K562 (cell line): ENCODE measurements around the gene EGR1. TPM values are rescaled to one million over a fixed set of nuclear protein-coding genes. Genes with fewer than 3 reads are reported as not detected.

Experiments used
- ATAC-seq: fragments of 200-7000 bp; cut with Tn5 transposase; 3 replicates; pipeline ENCODE4 v1.9.1; 2020; ENCODE audit warnings: moderate library complexity
- BruUV-seq: library from RNA; stranded (reverse); fragments of 400-500 nt; replicated peaks from 2 replicates; lab custom pipeline; 2021; lab: Mats Ljungman, UMichigan
- CTCF ChIA-PET: fragments of 300-600 bp; formaldehyde crosslinking; extraction: SDS; loops from one replicate; lab custom pipeline; 2021; ENCODE audit warnings: low intra/inter-chr PET ratio; lab: Yijun Ruan, JAX
- POLR2A ChIA-PET: fragments of 300-600, 350-650 bp; sonication (Branson Sonifier 250); formaldehyde crosslinking; extraction: SDS; loops from one replicate; lab custom pipeline; 2021; ENCODE audit warnings: antibody characterized with exemption, inconsistent platforms; lab: Yijun Ruan, JAX
- DNase-seq, 4 experiments: peaks; one replicate each; pipeline versions ENCODE4 v3.0.0 to v3.0.0-alpha.2; 2011 to 2018; ENCODE audit warnings: low spot score in 3 of 4, mixed read lengths in 3 of 4; ENCODE audit errors: extremely low read depth in 1 of 4
- FAIRE-seq: peaks from 2 replicates; lab custom pipeline; 2011; peaks lifted over from hg19 to GRCh38; lab: Jason Lieb, UNC
- H2AFZ ChIP-seq: 2 replicates; pipeline ENCODE4 v1.6.0; 2011; ENCODE audit warnings: low read depth, low read length, control low read depth, inconsistent platforms
- H3K27ac ChIP-seq: fragments of 200-600 bp; 3 replicates; pipeline ENCODE4 v1.8.0; 2011; ENCODE audit warnings: low read depth, mild to moderate bottlenecking, control low read depth, inconsistent platforms, low read length, moderate library complexity, mixed read lengths; ENCODE audit errors: extremely low read depth
- H3K27me3 ChIP-seq, 2 experiments: fragments of 300-600 bp in 1 of 2; 2 replicates in 1 of 2; 3 replicates in 1 of 2; pipeline versions ENCODE4 v1.6.0 to v1.8.0; 2011; ENCODE audit warnings: inconsistent platforms in 2 of 2, low read length in 2 of 2, mild to moderate bottlenecking in 1 of 2, mixed read lengths in 1 of 2, moderate library complexity in 1 of 2; ENCODE audit not compliant: control insufficient read depth in 2 of 2, insufficient read depth in 2 of 2
- H3K36me3 ChIP-seq: fragments of 300-600 bp; 3 replicates; pipeline ENCODE4 v1.8.0; 2011; ENCODE audit warnings: mild to moderate bottlenecking, low read length, inconsistent platforms; ENCODE audit not compliant: control insufficient read depth, insufficient read depth
- H3K4me1 ChIP-seq, 2 experiments: fragments of 200-600 bp in 1 of 2; replicated peaks in 1 of 2; 2 replicates in 1 of 2; 3 replicates in 1 of 2; pipeline versions ENCODE4 v1.5.1 to v1.8.0; 2011; ENCODE audit warnings: inconsistent platforms in 2 of 2, low read length in 2 of 2, mild to moderate bottlenecking in 1 of 2, mixed read lengths in 1 of 2, moderate library complexity in 1 of 2; ENCODE audit not compliant: control insufficient read depth in 2 of 2, insufficient read depth in 2 of 2
- H3K4me2 ChIP-seq: 2 replicates; pipeline ENCODE4 v1.6.1; 2011; ENCODE audit warnings: low read length, control low read depth, inconsistent platforms, mixed read lengths; ENCODE audit not compliant: insufficient read depth
- H3K4me3 ChIP-seq: fragments of 200-600 bp; sonication (generic), shearing (Covaris generic); 2 replicates; pipeline ENCODE4 v1.5.1; 2016; ENCODE audit warnings: control low read depth, inconsistent platforms
- H3K79me2 ChIP-seq: fragments of 200-600 bp; 3 replicates; pipeline ENCODE4 v1.8.0; 2011; ENCODE audit warnings: low read length, inconsistent platforms; ENCODE audit not compliant: control insufficient read depth, insufficient read depth
- H3K9ac ChIP-seq, 2 experiments: 2 replicates each; pipeline versions ENCODE4 v1.6.0 to v1.6.1; 2011; ENCODE audit warnings: low read depth in 2 of 2, low read length in 2 of 2, control low read depth in 1 of 2, inconsistent platforms in 1 of 2, mild to moderate bottlenecking in 1 of 2, mixed read lengths in 1 of 2; ENCODE audit not compliant: insufficient read depth in 1 of 2
- H3K9me1 ChIP-seq: one replicate; pipeline ENCODE4 v1.6.0; 2011; ENCODE audit warnings: inconsistent platforms, mild to moderate bottlenecking, low read length, moderate library complexity; ENCODE audit not compliant: control insufficient read depth, insufficient read depth
- H3K9me3 ChIP-seq: replicated peaks from 2 replicates; pipeline ENCODE4 v1.5.1; 2011; ENCODE audit warnings: low read depth, low read length, inconsistent platforms; ENCODE audit not compliant: control insufficient read depth, insufficient read depth
- H4K20me1 ChIP-seq: replicated peaks from 2 replicates; pipeline ENCODE4 v1.6.1; 2011; ENCODE audit warnings: low read length, inconsistent platforms, mixed read lengths; ENCODE audit not compliant: control insufficient read depth, insufficient read depth
- ARID2 ChIP-seq: fragments of 450-650 bp; IDR thresholded peaks from 2 replicates; pipeline ENCODE4 v1.6.1; 2017; ENCODE audit warnings: antibody characterized with exemption, mild to moderate bottlenecking
- BCOR ChIP-seq: fragments of 450-650 bp; IDR thresholded peaks from 2 replicates; pipeline ENCODE4 v1.6.1; 2016
- BMI1 ChIP-seq: fragments of 150-350 bp; IDR thresholded peaks from 2 replicates; pipeline ENCODE4 v1.6.1; 2014; ENCODE audit warnings: low read length
- FIP1L1 ChIP-seq: fragments of 200-400 bp; formaldehyde crosslinking; IDR thresholded peaks from 2 replicates; pipeline ENCODE4 v1.6.1; 2018; ENCODE audit warnings: mild to moderate bottlenecking, low read depth, low read length; ENCODE audit not compliant: poor library complexity, severe bottlenecking
- GTF2A2 ChIP-seq: IDR thresholded peaks from 2 replicates; pipeline ENCODE4 v1.6.1; 2016; ENCODE audit warnings: mild to moderate bottlenecking, missing genetic modification characterization, missing compliant biosample characterization
- HNRNPL ChIP-seq: fragments of 200-400 bp; formaldehyde crosslinking; IDR thresholded peaks from 2 replicates; pipeline ENCODE4 v1.6.1; 2017; ENCODE audit warnings: low read depth, mild to moderate bottlenecking, low read length
- JUND ChIP-seq, 2 experiments: IDR thresholded peaks; 2 replicates in 1 of 2; 3 replicates in 1 of 2; pipeline ENCODE4 v1.6.1; 2011; ENCODE audit warnings: borderline replicate concordance in 2 of 2, low read depth in 2 of 2, low read length in 2 of 2, improper control_type of control experiment in 1 of 2, missing biosample characterization in 1 of 2, missing genetic modification characterization in 1 of 2, missing genetic modification reagents in 1 of 2
- KLF1 ChIP-seq: fragments of 450-650 bp; IDR thresholded peaks from 2 replicates; pipeline ENCODE4 v1.6.1; 2016; ENCODE audit warnings: missing genetic modification characterization, missing compliant biosample characterization
- MEIS2 ChIP-seq: fragments of 450-650 bp; IDR thresholded peaks from 2 replicates; pipeline ENCODE4 v1.6.1; 2014; ENCODE audit warnings: mild to moderate bottlenecking; ENCODE audit not compliant: partially characterized antibody
- POLR2B ChIP-seq: fragments of 450-650 bp; IDR thresholded peaks from 2 replicates; pipeline ENCODE4 v1.6.1; 2018; ENCODE audit warnings: low read depth; ENCODE audit not compliant: partially characterized antibody
- TCF3 ChIP-seq: sonication (generic); formaldehyde crosslinking; IDR thresholded peaks from 2 replicates; pipeline ENCODE4 v1.4.0; 2020; ENCODE audit warnings: mild to moderate bottlenecking, missing genetic modification reagents
- TFAM ChIP-seq: fragments of 250-450 bp; sonication (Bioruptor Pico); conservative IDR thresholded peaks from 2 replicates; pipeline ENCODE4 v1.5.0; 2021; ENCODE audit warnings: mild to moderate bottlenecking, moderate library complexity
- XRCC4 ChIP-seq: IDR thresholded peaks from one replicate; pipeline ENCODE4 v1.6.1; 2011; ENCODE audit not compliant: insufficient read depth, insufficient read length; ENCODE audit errors: extremely low read depth
- ZBTB26 ChIP-seq: fragments of 450-650 bp; formaldehyde crosslinking; IDR thresholded peaks from 2 replicates; pipeline ENCODE4 v1.4.0; 2022; ENCODE audit warnings: missing genetic modification characterization
- ZHX1 ChIP-seq: fragments of 150-350 bp; conservative IDR thresholded peaks from 2 replicates; pipeline ENCODE4 v1.6.1; 2014; ENCODE audit warnings: low read length
- ZNF561 ChIP-seq: fragments of 450-650 bp; formaldehyde crosslinking; conservative IDR thresholded peaks from 2 replicates; pipeline ENCODE4 v1.4.0; 2020; ENCODE audit warnings: mild to moderate bottlenecking, moderate library complexity
- ZNF584 ChIP-seq: fragments of 200-800 bp; sonication (Bioruptor generic); IDR thresholded peaks from 2 replicates; pipeline ENCODE4 v1.6.1; 2016; ENCODE audit warnings: low read depth, mild to moderate bottlenecking, missing genetic modification characterization, missing compliant biosample characterization
- WGBS: fragments of 100-300 bp; shearing (Covaris generic); methylation state at CpG from one replicate; pipeline ENCODE4 v1.1.6; 2016; ENCODE audit warnings: low coverage, mixed read lengths; ENCODE audit not compliant: insufficient coverage; ENCODE audit errors: missing lambda C conversion rate; 5-methylcytosine and 5-hydroxymethylcytosine counted together
- in situ Hi-C: fragments of 300-500 bp; cut with MboI; formaldehyde crosslinking; loops from 4 replicates; pipeline ENCODE4 v1.15.0; 2018; ENCODE audit warnings: inconsistent platforms, mixed read lengths
- intact Hi-C: fragments of 100-400 bp; cut with micrococcal nuclease; formaldehyde crosslinking; loops from 2 replicates; pipeline ENCODE4 v1.14.2; 2022
- polyA plus RNA-seq, 8 experiments: library from polyadenylated mRNA; depleted of rRNA in 4 of 8; stranded (reverse) in 5 of 8; unstranded in 3 of 8; fragments of >200 nt; fragmentation: Nextera tagmentation in 2 of 8; fragmentation: Illumina TruSeq in 1 of 8; extraction: Ambion mirVana in 2 of 8; extraction: Trizol in 1 of 8; gene quantifications; 2 replicates each; pipeline versions ENCODE4 v1.2.1 to v1.2.3, GENCODE V29; 2011 to 2014; ENCODE audit warnings: inconsistent platforms in 1 of 8, missing spikeins in 1 of 8
- total RNA-seq, 7 experiments: library from RNA; depleted of rRNA in 6 of 7; stranded (reverse); fragments of >200 nt in 6 of 7; fragmentation: Illumina TruSeq in 2 of 7; extraction: Trizol in 2 of 7; gene quantifications; 2 replicates each; pipeline versions ENCODE4 v1.2.1 to v1.2.3, GENCODE V29; 2011 to 2021; ENCODE audit warnings: low replicate concordance in 1 of 7
- TF ChIP-seq, protein P1 (sequence below): fragments of 200-400 bp; formaldehyde crosslinking; IDR thresholded peaks from 2 replicates; pipeline ENCODE4 v1.6.1; 2017; ENCODE audit warnings: mild to moderate bottlenecking, low read depth, low read length, moderate library complexity

EGR1 gene
- total and polyA plus RNA-seq, 9 of the 15 experiments (the other 6 are each of a cell fraction or from before 2014, with no cell fraction given): 1.3 to 132 (median 21.5) TPM

GRCh38 chr5:138441221-138441620 lies 24.1 kb upstream of the EGR1 start:
- no peak for FAIRE-seq
- Histone ChIP-seq H3K9me3 (no peaks in the 10 kb centered on the region), H3K9me1 (no peaks in the 10 kb centered on the region), H3K9ac (no peak overlapping the region), H3K4me2 (no peak overlapping the region), H2AFZ (no peak overlapping the region), H3K36me3 (peaks cover 5% of the 10 kb centered on the region; the same call in 1 of the 3 replicates), H3K27me3 (no peaks in the 10 kb centered on the region), H3K4me1 (peaks cover 13 to 40% of the 10 kb centered on the region in 2 experiments; a peak in 4 of 5 replicates), H3K4me3 (no peak overlapping the region), H4K20me1 (peaks cover 4% of the 10 kb centered on the region; the same call in 1 of the 2 replicates), H3K79me2 (no peaks in the 10 kb centered on the region), H3K27ac (no peak overlapping the region)
- BruUV-seq: no TSS peak
- in situ Hi-C loops (no loop called here), intact Hi-C loops (no loop called here)
- 54% methylated on average over 9 of the region's 9 CpGs for WGBS
- ChIA-PET POLR2A (interaction anchor here (0.8 kb wide), 1 partner anchor 24 kb away, joined by 3 read pairs; the partner anchor contains the start of gene EGR1), CTCF (no interaction called here)
- DNase-seq: no peak
- no peak for ATAC-seq
- no peak for TF ChIP-seq KLF1 (tag)
- TF ChIP-seq MEIS2: no peak
- TF ChIP-seq JUND (IDR thresholded peaks at IDR 0.05; ENCODE audit: borderline replicate concordance, low read depth, low read length): no peak
- no peak for TF ChIP-seq JUND (tag; IDR thresholded peaks at IDR 0.05; ENCODE audit: borderline replicate concordance, low read depth, low read length)
- no peak for TF ChIP-seq POLR2B
- TF ChIP-seq, protein P1, sequence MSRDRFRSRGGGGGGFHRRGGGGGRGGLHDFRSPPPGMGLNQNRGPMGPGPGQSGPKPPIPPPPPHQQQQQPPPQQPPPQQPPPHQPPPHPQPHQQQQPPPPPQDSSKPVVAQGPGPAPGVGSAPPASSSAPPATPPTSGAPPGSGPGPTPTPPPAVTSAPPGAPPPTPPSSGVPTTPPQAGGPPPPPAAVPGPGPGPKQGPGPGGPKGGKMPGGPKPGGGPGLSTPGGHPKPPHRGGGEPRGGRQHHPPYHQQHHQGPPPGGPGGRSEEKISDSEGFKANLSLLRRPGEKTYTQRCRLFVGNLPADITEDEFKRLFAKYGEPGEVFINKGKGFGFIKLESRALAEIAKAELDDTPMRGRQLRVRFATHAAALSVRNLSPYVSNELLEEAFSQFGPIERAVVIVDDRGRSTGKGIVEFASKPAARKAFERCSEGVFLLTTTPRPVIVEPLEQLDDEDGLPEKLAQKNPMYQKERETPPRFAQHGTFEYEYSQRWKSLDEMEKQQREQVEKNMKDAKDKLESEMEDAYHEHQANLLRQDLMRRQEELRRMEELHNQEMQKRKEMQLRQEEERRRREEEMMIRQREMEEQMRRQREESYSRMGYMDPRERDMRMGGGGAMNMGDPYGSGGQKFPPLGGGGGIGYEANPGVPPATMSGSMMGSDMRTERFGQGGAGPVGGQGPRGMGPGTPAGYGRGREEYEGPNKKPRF: no peak
- TF ChIP-seq ZNF584 (CRISPR knock-in tag): no peak
- TF ChIP-seq XRCC4: no peak
- no peak for TF ChIP-seq ZBTB26 (CRISPR knock-in tag)
- TF ChIP-seq HNRNPL: no peak
- no peak for TF ChIP-seq BCOR
- TF ChIP-seq ZHX1: no peak
- TF ChIP-seq ZNF561: no peak
- TF ChIP-seq GTF2A2 (tag): no peak
- no peak for TF ChIP-seq TFAM
- no peak for TF ChIP-seq TCF3 (CRISPR knock-in tag)
- no peak for TF ChIP-seq ARID2
- TF ChIP-seq FIP1L1: no peak
- no peak for TF ChIP-seq BMI1
